ENCODE measurements around the gene WIPF3. TPM values are rescaled to one million over a fixed set of nuclear protein-coding genes. Genes with fewer than 3 reads are reported as not detected.

Gene WIPF3
- total RNA-seq, 1 experiment from 2014 or later, result not detected

DNA sequence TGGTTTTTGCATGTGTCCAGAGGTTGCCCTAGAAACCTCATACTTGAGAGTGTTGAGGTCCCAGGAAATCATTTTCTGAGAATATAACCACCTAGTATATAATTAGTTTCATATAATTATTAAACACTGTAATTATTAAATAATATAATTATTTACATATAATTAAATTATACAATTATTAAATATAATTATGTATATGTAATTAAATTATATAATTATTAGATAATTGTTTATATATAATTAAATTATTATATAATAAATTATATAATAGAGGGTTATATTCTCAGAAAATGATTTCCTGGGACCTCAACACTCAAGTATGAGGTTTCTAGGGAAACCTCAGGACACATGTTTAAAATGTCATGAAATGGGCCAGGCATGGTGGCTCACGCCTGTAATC, 155.7 kb downstream of the WIPF3 start:
- Mint-ChIP-seq H3K9me3 (ENCODE audit: unreplicated experiment) (no peaks in the 10 kb centered on the region), H3K4me3 (ENCODE audit: unreplicated experiment) (no peak overlapping the region), H3K27ac (ENCODE audit: low read depth, unreplicated experiment) (no peak overlapping the region), H3K4me1 (ENCODE audit: insufficient read depth, unreplicated experiment) (no peaks in the 10 kb centered on the region), H3K36me3 (ENCODE audit: insufficient read depth, unreplicated experiment) (peaks cover 13% of the 10 kb centered on the region), H3K27me3 (ENCODE audit: insufficient read depth, unreplicated experiment) (no peaks in the 10 kb centered on the region)
- TF ChIP-seq CTCF (IDR thresholded peaks at IDR 0.05; ENCODE audit: unreplicated experiment), result no peak
- CTCF ChIA-PET, result interaction anchor here (0.6 kb wide), 1 partner anchor 84 kb away, joined by 3 read pairs; no protein-coding TSS in a partner anchor
- intact Hi-C loops (cut with micrococcal nuclease), result no loop called here
- BruUV-seq (replicated peaks), result no TSS peak
- no peak for DNase-seq (ENCODE audit: unreplicated experiment)
- POLR2A ChIA-PET, result no interaction called here

DNA sequence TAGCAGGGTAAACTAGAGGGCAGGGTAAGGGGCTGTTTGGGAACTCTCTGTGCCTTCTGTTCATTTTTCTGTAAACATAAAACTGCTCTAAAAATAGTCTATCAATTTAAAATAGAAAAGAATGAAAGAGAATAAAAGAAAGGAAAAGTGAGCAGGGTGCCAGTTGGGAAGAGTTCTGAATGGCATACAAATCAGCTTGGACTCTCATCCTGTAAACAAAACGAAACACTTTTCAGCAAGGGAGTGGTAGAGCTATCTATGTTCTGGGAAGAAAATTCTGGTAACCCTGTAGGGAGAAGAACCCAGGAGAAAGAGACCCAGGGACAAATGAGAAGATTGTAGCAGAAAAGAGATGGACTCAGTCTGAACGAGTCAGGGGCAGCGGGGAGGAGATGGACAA, 158.7 kb downstream of the WIPF3 start:
- ChIA-PET CTCF (interaction anchor here (1.7 kb wide), 1 partner anchor 10 kb away, joined by 4 read pairs; no protein-coding TSS in a partner anchor), POLR2A (no interaction called here)
- no TSS peak for BruUV-seq (replicated peaks)
- TF ChIP-seq CTCF (IDR thresholded peaks at IDR 0.05; ENCODE audit: unreplicated experiment), result no peak
- no peak for DNase-seq (ENCODE audit: unreplicated experiment)
- Mint-ChIP-seq H3K4me3 (ENCODE audit: unreplicated experiment) (no peak overlapping the region), H3K27me3 (ENCODE audit: insufficient read depth, unreplicated experiment) (no peaks in the 10 kb centered on the region), H3K9me3 (ENCODE audit: unreplicated experiment) (no peaks in the 10 kb centered on the region), H3K36me3 (ENCODE audit: insufficient read depth, unreplicated experiment) (peaks cover 13% of the 10 kb centered on the region), H3K4me1 (ENCODE audit: insufficient read depth, unreplicated experiment) (peaks cover 16% of the 10 kb centered on the region), H3K27ac (ENCODE audit: low read depth, unreplicated experiment) (no peak overlapping the region)
- intact Hi-C loops (cut with micrococcal nuclease), result no loop called here

Other genes starting within 250 kb of the WIPF3 start
- gene PRR15, start 242.7 kb upstream of the WIPF3 start, total RNA-seq (2022), result 6.8 and 8.0 TPM in 2 replicates
- gene SCRN1, start 183.3 kb downstream of the WIPF3 start, total RNA-seq (2022), result 30.2 and 36.5 TPM in 2 replicates
- gene FKBP14, start 220.2 kb downstream of the WIPF3 start, total RNA-seq (2022), result 39.8 and 49.8 TPM in 2 replicates
- 12.0 and 16.2 TPM in 2 replicates for gene PLEKHA8, start 221.9 kb downstream of the WIPF3 start, total RNA-seq (2022)

Measured in MCF 10A (cell line).